GM21381 (cell line): ENCODE measurements around the gene TMSB4X.
"Not testable (repeated sequence)": the region's sequence is repeated elsewhere in the genome, so short reads cannot be mapped to it uniquely, and the experiment has no call there.

Source experiments
- ATAC-seq: cut with Tn5 transposase; IDR thresholded peaks from one replicate; pipeline ENCODE4 v1.9.1; 2021; ENCODE audit warnings: mild to moderate bottlenecking, moderate library complexity; ENCODE audit not compliant: unreplicated experiment

Gene TMSB4X

GRCh38 chrX:12954981-12955380 is 19.9 kb upstream of the TMSB4X start:
- no peak for ATAC-seq

- ATAC-seq, result peak; percentile 34
These were observed 18.8 kb upstream of the TMSB4X start for GRCh38 chrX:12955882-12956703.

- peak; percentile 48 for ATAC-seq
These were observed 18.0 kb upstream of the TMSB4X start for GRCh38 chrX:12956704-12957534.

- no peak for ATAC-seq
These were observed 16.9 kb upstream of the TMSB4X start for GRCh38 chrX:12958059-12958458.

GRCh38 chrX:12958461-12958860 is 16.4 kb upstream of the TMSB4X start:
- no peak for ATAC-seq

GRCh38 chrX:12961196-12961718 is 13.7 kb upstream of the TMSB4X start:
- no peak for ATAC-seq

- no peak for ATAC-seq
These were observed 12.8 kb upstream of the TMSB4X start for GRCh38 chrX:12962041-12962504.

- not testable (repeated sequence) for ATAC-seq
These were observed 11.6 kb upstream of the TMSB4X start for GRCh38 chrX:12963210-12963850.

GRCh38 chrX:12965131-12965940 is 9.6 kb upstream of the TMSB4X start:
- no peak for ATAC-seq

- no peak for ATAC-seq
These were observed 8.8 kb upstream of the TMSB4X start for GRCh38 chrX:12966151-12966550.

- no peak for ATAC-seq
These were observed 7.0 kb upstream of the TMSB4X start for GRCh38 chrX:12967711-12968465.

GRCh38 chrX:12970691-12971202 is 4.2 kb upstream of the TMSB4X start:
- ATAC-seq, result no peak

GRCh38 chrX:12971282-12972003 is 3.5 kb upstream of the TMSB4X start:
- ATAC-seq, result no peak

GRCh38 chrX:12972243-12972642 is 2.7 kb upstream of the TMSB4X start:
- ATAC-seq, result no peak

- ATAC-seq, result no peak
These were observed 1.9 kb upstream of the TMSB4X start for GRCh38 chrX:12972878-12973560.

- ATAC-seq, result no peak
These were observed 1.2 kb upstream of the TMSB4X start for GRCh38 chrX:12973561-12974304.

- no peak for ATAC-seq
These were observed 560 bp upstream of the TMSB4X start for GRCh38 chrX:12974305-12974795.
